Heart left ventricle (tissue), 13 donors: ENCODE results near the gene DAB1.

ENCODE experiments used
- CTCF ChIP-seq, 12 donors: fragments of 200-600 bp; sonication (generic) in 4 of 12; IDR thresholded peaks; one replicate each; pipeline versions ENCODE4 v1.5.0 to v1.8.0; 2018 to 2022; ENCODE audit warnings: antibody characterized with exemption in 12 of 12, mild to moderate bottlenecking in 5 of 12
- POLR2A ChIP-seq, 2 donors: fragments of 450-650 bp; IDR thresholded peaks; one replicate each; pipeline ENCODE4 v1.6.1; 2017; ENCODE audit warnings: antibody characterized with exemption in 2 of 2, mild to moderate bottlenecking in 2 of 2, moderate library complexity in 2 of 2
- donor health status: ischemic (EF 13 %, LVEDD 7.1; RV severe dilation, severe dysfunction).
- donor health status: DM: no; HTN: yes; CAD: no.
- donor health status: DM: no; HTN: no; CAD: no.
- donor health status: ischemic (EF 25% LVEDD 6.9; RV normal size, moderate dysfunction).
- donor health status: ischemic (EF 25% LVEDD 5.7; RV mildly dilated, moderate dysfunction).
- donor health status: ischemic (EF 35%, LVEDD 5.7; RV mildly dilated, moderate dysfunction).
- donor health status: nonischemic (EF 11% LVEDD 7.7; RV severe dilation, severe dysfunction).
- donor health status: DM: yes; HTN: yes; CAD: no.
- donor health status: PGD.
- donor health status: ischemic (EF 29% LVEDD 5.4; RV normal size, mild dysfunction).
- donor health status: nonischemic (EF 23%, LVEDD 6.1; RV moderate dilation, normal function).

- TF ChIP-seq CTCF (IDR thresholded peaks at IDR 0.05) = no peak
- no peak for TF ChIP-seq POLR2A (IDR thresholded peaks at IDR 0.05)
Measured at GRCh38 chr1:57204091-57204490, 219.8 kb downstream of the DAB1 start.
